Endothelial cell of umbilical vein (primary cell): Measurements from ENCODE around the gene MORN5. TPM values are rescaled to one million over a fixed set of nuclear protein-coding genes. Genes with fewer than 3 reads are reported as not detected.

Source experiments
- BruUV-seq: library from RNA; stranded (reverse); fragments of 400-500 nt; replicated peaks from 2 replicates; lab custom pipeline; 2021; lab: Mats Ljungman, UMichigan
- CTCF ChIA-PET: fragments of 300-600, 350-600 bp; sonication (Branson Sonifier 250); formaldehyde crosslinking; loops from one replicate; lab custom pipeline; 2021; ENCODE audit warnings: antibody characterized with exemption, inconsistent platforms; lab: Charles Lee
- POLR2A ChIA-PET: fragments of 300-600, 350-600 bp; sonication (Branson Sonifier 250); formaldehyde crosslinking; loops from one replicate; lab custom pipeline; 2021; ENCODE audit warnings: antibody characterized with exemption, inconsistent platforms; lab: Charles Lee
- DNase-seq: peaks from one replicate; pipeline ENCODE4 v3.0.0-alpha.2; 2011; ENCODE audit warnings: low read depth, low spot score
- FAIRE-seq: peaks from 2 replicates; lab custom pipeline; 2011; peaks lifted over from hg19 to GRCh38; lab: Jason Lieb, UNC
- H2AFZ ChIP-seq: 2 replicates; pipeline ENCODE4 v1.6.0; 2012; ENCODE audit warnings: low read depth, low read length, control low read depth, inconsistent platforms
- H3K27ac ChIP-seq: 2 replicates; pipeline ENCODE4 v1.5.1; 2011; ENCODE audit warnings: low read depth, mild to moderate bottlenecking, control low read depth, low read length, moderate library complexity; ENCODE audit not compliant: insufficient read depth
- H3K27me3 ChIP-seq, 2 experiments: 2 replicates each; pipeline versions ENCODE4 v1.6.0 to v1.6.1; 2011; ENCODE audit warnings: low read length in 2 of 2, mixed read lengths in 1 of 2; ENCODE audit not compliant: control insufficient read depth in 2 of 2, insufficient read depth in 2 of 2
- H3K36me3 ChIP-seq, 2 experiments: 2 replicates in 1 of 2; 3 replicates in 1 of 2; pipeline ENCODE4 v1.5.1; 2011; ENCODE audit warnings: low read length in 2 of 2, mild to moderate bottlenecking in 1 of 2, moderate library complexity in 1 of 2; ENCODE audit not compliant: control insufficient read depth in 2 of 2, insufficient read depth in 2 of 2; ENCODE audit errors: extremely low read depth in 1 of 2
- H3K4me1 ChIP-seq: 3 replicates; pipeline ENCODE4 v1.5.1; 2011; ENCODE audit warnings: mild to moderate bottlenecking, low read length; ENCODE audit not compliant: control insufficient read depth, insufficient read depth; ENCODE audit errors: extremely low read depth
- H3K4me2 ChIP-seq: 2 replicates; pipeline ENCODE4 v1.6.1; 2011; ENCODE audit warnings: low read length, control low read depth, mixed read lengths; ENCODE audit not compliant: insufficient read depth
- H3K4me3 ChIP-seq, 3 experiments: fragments of 200-600 bp in 1 of 3; sonication (generic), shearing (Covaris generic) in 1 of 3; replicated peaks in 1 of 3; 2 replicates each; pipeline ENCODE4 v1.5.1; 2011 to 2016; ENCODE audit warnings: control low read depth in 3 of 3, low read length in 3 of 3, mild to moderate bottlenecking in 2 of 3, inconsistent platforms in 1 of 3, low read depth in 1 of 3, moderate library complexity in 1 of 3; ENCODE audit not compliant: insufficient read depth in 1 of 3
- H3K79me2 ChIP-seq: 2 replicates; pipeline ENCODE4 v1.6.0; 2012; ENCODE audit warnings: low read length, inconsistent platforms; ENCODE audit not compliant: control insufficient read depth, insufficient read depth
- H3K9ac ChIP-seq: replicated peaks from 2 replicates; pipeline ENCODE3; 2011; ENCODE audit warnings: low read length, control low read depth; ENCODE audit not compliant: insufficient read depth; ENCODE audit errors: extremely low read depth
- H3K9me1 ChIP-seq: replicated peaks from 3 replicates; pipeline ENCODE4 v1.6.0; 2011; ENCODE audit warnings: mild to moderate bottlenecking, low read length; ENCODE audit not compliant: control insufficient read depth, insufficient read depth; ENCODE audit errors: extremely low read depth
- H3K9me3 ChIP-seq: replicated peaks from 2 replicates; pipeline ENCODE4 v1.5.1; 2012; ENCODE audit warnings: low read length, inconsistent platforms; ENCODE audit not compliant: control insufficient read depth, insufficient read depth
- H4K20me1 ChIP-seq: replicated peaks from 2 replicates; pipeline ENCODE3; 2011; ENCODE audit warnings: mild to moderate bottlenecking, low read length; ENCODE audit not compliant: control insufficient read depth, insufficient read depth; ENCODE audit errors: extremely low read depth
- CTCF ChIP-seq, 2 donors: IDR thresholded peaks; 1 replicate in 1 of 2; 2 replicates in 1 of 2; pipeline ENCODE4 v1.5.1; 2011; ENCODE audit warnings: low read length in 2 of 2, mild to moderate bottlenecking in 2 of 2, moderate library complexity in 2 of 2, control low read depth in 1 of 2, inconsistent platforms in 1 of 2, low read depth in 1 of 2; ENCODE audit not compliant: insufficient read depth in 1 of 2; ENCODE audit errors: extremely low read depth in 1 of 2
- EZH2 ChIP-seq: IDR thresholded peaks from 2 replicates; pipeline ENCODE4 v1.6.1; 2012; ENCODE audit warnings: borderline replicate concordance, low read depth, mild to moderate bottlenecking, moderate library complexity, low read length, inconsistent platforms; ENCODE audit not compliant: severe bottlenecking
- FOS ChIP-seq: IDR thresholded peaks from 2 replicates; pipeline ENCODE4 v1.6.1; 2011; ENCODE audit warnings: mild to moderate bottlenecking, low read length, moderate library complexity, borderline replicate concordance; ENCODE audit not compliant: insufficient read depth
- GATA2 ChIP-seq: IDR thresholded peaks from 2 replicates; pipeline ENCODE4 v1.7.0; 2011; ENCODE audit warnings: low read depth, mild to moderate bottlenecking, moderate library complexity, mixed read lengths, low read length; ENCODE audit not compliant: insufficient read length, insufficient read depth
- JUN ChIP-seq: IDR thresholded peaks from 2 replicates; pipeline ENCODE4 v1.6.1; 2011; ENCODE audit warnings: borderline replicate concordance, low read depth; ENCODE audit not compliant: insufficient read length, insufficient read depth
- POLR2AphosphoS5 ChIP-seq: IDR thresholded peaks from 2 replicates; pipeline ENCODE4 v1.6.1; 2012; ENCODE audit warnings: low read depth, mild to moderate bottlenecking, control low read depth, low read length, moderate library complexity; ENCODE audit not compliant: insufficient read depth
- dilution Hi-C: fragments of 300-500 bp; cut with MboI; formaldehyde crosslinking; loops from one replicate; pipeline ENCODE4 v1.15.0; 2019; ENCODE audit warnings: low sequenced_read_pairs; ENCODE audit not compliant: extremely low pct_ligation_motif_present
- intact Hi-C: fragments of 100-400 bp; cut with micrococcal nuclease; formaldehyde crosslinking; loops from one replicate; pipeline ENCODE4 v1.10.0; 2022
- polyA plus RNA-seq, 4 experiments: library from polyadenylated mRNA; depleted of rRNA in 3 of 4; stranded (reverse) in 3 of 4; unstranded in 1 of 4; fragments of >200 nt; gene quantifications; 2 replicates each; pipeline versions ENCODE4 v1.2.1 to v1.2.3, GENCODE V29; 2011 to 2012; ENCODE audit warnings: missing spikeins in 1 of 4
- total RNA-seq: library from RNA; stranded (reverse); gene quantifications from 2 replicates; pipeline ENCODE4 v1.2.3, GENCODE V29; 2021
- TF ChIP-seq, protein P1 (sequence below): IDR thresholded peaks from 2 replicates; pipeline ENCODE4 v1.6.1; 2011; ENCODE audit not compliant: insufficient read depth, insufficient read length

MORN5 gene
- total and polyA plus RNA-seq, 2 donors (not counting 3 experiments of a cell fraction or from before 2014, with no cell fraction given): not detected

- H3K4me2 ChIP-seq: no peak overlapping the region
- intact Hi-C loops (loop anchor here (2.0 kb wide), 1 partner anchor 41 kb away; no protein-coding TSS in a partner anchor), dilution Hi-C loops (no loop called here)
- CTCF ChIA-PET: interaction anchor here (0.6 to 14.3 kb wide), 10 partner anchors 16 to 683 kb away, joined by 3 to 576 read pairs (median 4); no protein-coding TSS in a partner anchor
- H3K36me3 ChIP-seq: no peaks in the 10 kb centered on the region
- DNase-seq: no peak
- peaks cover 23% of the 10 kb centered on the region for H3K4me1 ChIP-seq
- H3K9me1 ChIP-seq: no peaks in the 10 kb centered on the region
- BruUV-seq: no TSS peak
- no peaks in the 10 kb centered on the region for H3K79me2 ChIP-seq
- H3K27me3 ChIP-seq: no peaks in the 10 kb centered on the region
- peak overlapping the region; percentile 42 for H2AFZ ChIP-seq
- no peak overlapping the region for H3K27ac ChIP-seq
- H3K9ac ChIP-seq: no peak overlapping the region
- no peaks in the 10 kb centered on the region for H4K20me1 ChIP-seq
- POLR2A ChIA-PET: no interaction called here
- no peak overlapping the region for H3K4me3 ChIP-seq
- TF ChIP-seq GATA2: no peak
- TF ChIP-seq EZH2: no peak
- TF ChIP-seq FOS: peak; percentile 0
- no peaks in the 10 kb centered on the region for H3K9me3 ChIP-seq
- FAIRE-seq: peak; percentile 70
Measured at GRCh38 chr9:122128007-122128968, 31.4 kb upstream of the MORN5 start.

- TF ChIP-seq POLR2AphosphoS5: no peak
- TF ChIP-seq GATA2: no peak
- no peak for TF ChIP-seq JUN
- TF ChIP-seq CTCF (IDR thresholded peaks at IDR 0.05; ENCODE audit: extremely low read depth in 1 of 2, insufficient read depth in 1 of 2, low read depth in 1 of 2, low read length in 2 of 2): no peak
- TF ChIP-seq FOS: no peak
- TF ChIP-seq EZH2: no peak
- TF ChIP-seq, protein P1, sequence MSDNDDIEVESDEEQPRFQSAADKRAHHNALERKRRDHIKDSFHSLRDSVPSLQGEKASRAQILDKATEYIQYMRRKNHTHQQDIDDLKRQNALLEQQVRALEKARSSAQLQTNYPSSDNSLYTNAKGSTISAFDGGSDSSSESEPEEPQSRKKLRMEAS: no peak
- ChIA-PET POLR2A (no interaction called here), CTCF (interaction anchor here (1.4 to 14.3 kb wide), 4 partner anchors 15 to 325 kb away, joined by 3 to 576 read pairs (median 21); no protein-coding TSS in a partner anchor)
- Histone ChIP-seq H3K27me3 (no peaks in the 10 kb centered on the region), H3K27ac (no peak overlapping the region), H3K36me3 (no peaks in the 10 kb centered on the region), H3K4me2 (no peak overlapping the region), H3K4me1 (peaks cover 30% of the 10 kb centered on the region), H3K79me2 (no peaks in the 10 kb centered on the region), H3K4me3 (no peak overlapping the region), H3K9me1 (no peaks in the 10 kb centered on the region), H3K9me3 (no peaks in the 10 kb centered on the region), H4K20me1 (no peaks in the 10 kb centered on the region), H2AFZ (no peak overlapping the region), H3K9ac (no peak overlapping the region)
- dilution Hi-C loops (no loop called here), intact Hi-C loops (loop anchor here (2.0 kb wide), 1 partner anchor 40 kb away; no protein-coding TSS in a partner anchor)
- no TSS peak for BruUV-seq
- FAIRE-seq: no peak
- no peak for DNase-seq
Measured at GRCh38 chr9:122128969-122129343, 30.8 kb upstream of the MORN5 start.
